Measurements from ENCODE around the gene FAM13A.
A peak's percentile ranks its signal among the peaks of the same experiment; 100 is the strongest.

The FAM13A gene

GRCh38 chr4:88828842-88829571 lies 228.0 kb downstream of the FAM13A start:
- no peak for DNase-seq

GRCh38 chr4:88827442-88827841 lies 229.5 kb downstream of the FAM13A start:
- no peak for DNase-seq

- DNase-seq: no peak
Measured at GRCh38 chr4:88826771-88827170, 230.2 kb downstream of the FAM13A start.

GRCh38 chr4:88825931-88826330 lies 231.1 kb downstream of the FAM13A start:
- DNase-seq: no peak

- DNase-seq: peak; percentile 80
Measured at GRCh38 chr4:88823058-88823919, 233.7 kb downstream of the FAM13A start.

- no peak for DNase-seq
Measured at GRCh38 chr4:88822034-88822789, 234.8 kb downstream of the FAM13A start.

GRCh38 chr4:88821522-88821921 lies 235.5 kb downstream of the FAM13A start:
- DNase-seq: no peak

GRCh38 chr4:88820698-88821415 lies 236.1 kb downstream of the FAM13A start:
- DNase-seq: no peak

- no peak for DNase-seq
Measured at GRCh38 chr4:88819818-88820697, 236.9 kb downstream of the FAM13A start.

GRCh38 chr4:88818631-88819470 lies 238.1 kb downstream of the FAM13A start:
- DNase-seq: peak; percentile 67

- DNase-seq: no peak
Measured at GRCh38 chr4:88817740-88818139, 239.2 kb downstream of the FAM13A start.

- DNase-seq: no peak
Measured at GRCh38 chr4:88816360-88816759, 240.6 kb downstream of the FAM13A start.

GRCh38 chr4:88814043-88814617 lies 242.9 kb downstream of the FAM13A start:
- no peak for DNase-seq

- no peak for DNase-seq
Measured at GRCh38 chr4:88813013-88813412, 244.0 kb downstream of the FAM13A start.

GRCh38 chr4:88812420-88812819 lies 244.6 kb downstream of the FAM13A start:
- DNase-seq: no peak

GRCh38 chr4:88811904-88812303 lies 245.1 kb downstream of the FAM13A start:
- no peak for DNase-seq

GRCh38 chr4:88810325-88810724 lies 246.7 kb downstream of the FAM13A start:
- DNase-seq: no peak

- no peak for DNase-seq
Measured at GRCh38 chr4:88809576-88810219, 247.3 kb downstream of the FAM13A start.

- DNase-seq: no peak
Measured at GRCh38 chr4:88809101-88809500, 247.9 kb downstream of the FAM13A start.

- no peak for DNase-seq
Measured at GRCh38 chr4:88807499-88807898, 249.5 kb downstream of the FAM13A start.
